ENCODE results near the gene CLCN1.

- TF ChIP-seq CTCF (IDR thresholded peaks at IDR 0.05; ENCODE audit: extremely low read depth in 1 of 2, insufficient read depth in 1 of 2, low read depth in 1 of 2, low read length in 2 of 2) (no peak), MYC (IDR thresholded peaks at IDR 0.05; ENCODE audit: low read depth, low read length) (no peak), GATA2 (IDR thresholded peaks at IDR 0.05; ENCODE audit: insufficient read depth, insufficient read length, low read depth, low read length) (no peak), POLR2AphosphoS5 (IDR thresholded peaks at IDR 0.05; ENCODE audit: insufficient read depth, low read depth, low read length) (no peak), JUN (IDR thresholded peaks at IDR 0.05; ENCODE audit: borderline replicate concordance, insufficient read depth, insufficient read length, low read depth) (no peak)
Observed at GRCh38 chr7:143286522-143286890, 29.4 kb upstream of the CLCN1 start.
